SKM-1 treated with dmso at 0.1 percent for 144 hours (cell line): Measurements from ENCODE around the gene GIPR.
"Not testable (repeated sequence)": the region's sequence is repeated elsewhere in the genome, so short reads cannot be mapped to it uniquely, and the experiment has no call there.

Experiments
- DNase-seq: peaks from one replicate; lab custom pipeline; 2025; ENCODE audit not compliant: unreplicated experiment; lab: John Stamatoyannopoulos, UW

The GIPR gene

DNA sequence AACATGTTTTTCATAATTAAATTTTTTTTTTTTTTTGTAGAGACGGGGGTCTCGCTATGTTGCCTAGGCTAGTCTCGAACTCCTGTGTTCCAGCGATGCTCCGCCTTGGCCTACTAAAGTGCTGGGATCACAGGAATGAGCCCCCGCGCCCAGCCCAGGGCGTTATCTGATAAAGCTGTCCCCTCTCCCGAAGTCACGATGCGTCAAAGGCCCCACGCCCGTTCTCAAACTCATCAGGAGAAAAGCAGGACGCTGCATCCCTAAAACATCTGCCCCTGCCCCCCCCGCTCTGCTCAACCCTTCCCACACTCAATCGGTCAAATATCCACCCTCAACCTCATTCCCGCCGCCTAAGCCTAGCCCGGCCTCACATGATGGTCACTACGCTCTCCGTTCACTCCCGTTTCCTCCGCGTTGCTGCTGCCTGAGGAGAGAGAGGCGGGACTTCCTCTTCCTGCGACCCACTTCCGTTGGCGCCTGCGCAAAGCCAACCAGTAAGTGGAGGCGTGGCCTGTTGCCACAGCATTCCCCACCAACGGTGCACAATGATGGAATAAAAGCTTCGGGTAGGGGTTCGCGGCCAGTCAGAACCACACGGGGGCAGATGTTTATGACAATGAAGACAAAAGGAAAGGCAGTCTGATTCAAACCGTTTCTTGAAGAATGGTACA lies 23.6 kb downstream of the GIPR start, which contains the start of gene SNRPD2:
Gene SNRPD2, minus strand, starts transcription at position 438 of the 671 bp plus-strand sequence. Its CDS starts 65 bp downstream, at position 373.
- DNase-seq = peak; percentile 53

- peak; percentile 90 for DNase-seq
Measured at GRCh38 chr19:45692187-45693105, 24.4 kb downstream of the GIPR start, which contains the start of gene QPCTL. TSS of gene QPCTL (plus strand) at chr19:45692666. CDS start at chr19:45692704, 38 bp downstream.

GRCh38 chr19:45693106-45693788 lies 25.2 kb downstream of the GIPR start:
- DNase-seq = no peak

- no peak for DNase-seq
Measured at GRCh38 chr19:45701676-45702075, 33.7 kb downstream of the GIPR start.

- no peak for DNase-seq
Measured at GRCh38 chr19:45705115-45705514, 37.1 kb downstream of the GIPR start.

- DNase-seq = no peak
Measured at GRCh38 chr19:45705710-45706415, 37.8 kb downstream of the GIPR start.

GRCh38 chr19:45710356-45711130 lies 42.5 kb downstream of the GIPR start:
- DNase-seq = no peak

DNA sequence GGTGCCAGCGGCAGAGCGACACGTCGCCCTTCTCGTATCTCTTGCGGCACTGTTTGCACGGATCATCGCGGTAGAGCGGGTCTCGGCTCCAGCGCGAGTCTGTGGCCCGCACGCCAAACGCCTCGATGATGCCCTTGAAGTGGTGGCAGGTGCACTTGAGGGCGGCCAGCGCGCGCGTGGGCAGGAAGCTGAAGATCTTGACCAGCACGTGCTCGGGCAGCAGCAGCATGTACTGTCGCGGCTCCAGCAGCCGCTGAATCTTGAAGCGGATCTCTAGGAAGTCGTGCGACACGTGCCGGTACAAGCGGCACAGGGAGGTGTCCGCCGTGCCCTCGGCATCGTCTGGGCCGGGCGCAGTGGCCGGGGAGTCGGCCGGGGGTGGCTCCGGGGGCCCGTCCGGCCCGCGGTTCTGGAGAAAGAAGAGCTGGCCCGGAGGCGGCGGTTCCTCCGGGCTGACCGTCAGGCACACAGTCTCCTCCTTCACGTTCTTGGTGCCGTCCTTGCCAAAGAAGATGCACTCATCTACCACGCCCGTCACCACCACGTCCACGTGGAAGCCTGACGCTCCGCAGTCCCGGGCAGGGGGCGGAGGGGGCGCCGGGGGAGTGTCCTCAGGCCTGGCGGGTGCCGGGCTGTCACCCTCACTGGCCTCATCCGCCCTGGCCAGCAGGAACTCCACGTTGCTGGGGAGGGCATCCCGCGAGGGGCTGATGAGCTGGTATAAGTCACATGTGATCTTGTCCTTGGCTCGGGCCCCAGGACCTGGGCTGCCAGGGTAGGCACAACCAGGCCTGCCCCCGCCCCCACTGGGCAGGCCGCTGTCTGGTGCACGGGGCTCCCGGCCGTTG lies 44.1 kb downstream of the GIPR start:
- no peak for DNase-seq

DNA sequence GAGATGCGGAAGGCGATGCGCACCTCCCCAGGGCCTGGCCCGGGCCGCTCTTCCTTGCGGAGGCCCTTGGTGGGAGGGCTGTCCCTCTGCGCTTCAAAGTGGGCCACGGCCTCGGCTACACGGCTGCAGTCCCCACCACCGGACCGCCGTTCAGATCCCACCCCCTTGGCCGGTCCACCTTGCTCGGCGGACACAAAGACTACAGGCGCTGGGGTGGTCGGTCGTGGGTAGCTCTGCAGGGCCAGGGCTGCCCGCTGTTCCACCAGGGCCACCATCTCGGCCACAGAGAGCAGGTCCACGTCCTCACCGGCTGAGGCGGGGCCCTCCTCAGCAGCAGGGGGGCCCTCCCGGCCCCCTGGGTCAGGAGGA lies 44.7 kb downstream of the GIPR start:
- DNase-seq = no peak

DNA sequence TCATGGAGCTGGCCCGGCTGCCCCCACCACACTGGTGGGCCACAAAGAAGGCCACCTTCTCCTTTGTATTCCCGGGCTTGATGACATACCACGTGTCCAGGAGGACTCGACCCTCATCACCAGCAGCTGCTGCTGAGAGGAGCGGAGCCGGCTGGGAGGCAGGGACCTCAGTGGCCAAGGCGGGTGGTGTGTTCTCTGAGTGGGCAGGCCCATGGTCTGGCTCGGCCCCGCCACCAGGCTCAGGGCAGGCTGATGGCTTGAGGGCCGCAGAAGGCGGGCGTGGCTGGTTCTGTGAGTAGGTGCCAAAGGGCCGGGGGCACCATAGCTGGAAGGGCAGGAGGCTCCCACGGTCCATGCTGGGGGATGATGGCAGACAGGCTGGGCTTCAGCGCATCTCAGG lies 45.1 kb downstream of the GIPR start:
- DNase-seq = no peak

DNA sequence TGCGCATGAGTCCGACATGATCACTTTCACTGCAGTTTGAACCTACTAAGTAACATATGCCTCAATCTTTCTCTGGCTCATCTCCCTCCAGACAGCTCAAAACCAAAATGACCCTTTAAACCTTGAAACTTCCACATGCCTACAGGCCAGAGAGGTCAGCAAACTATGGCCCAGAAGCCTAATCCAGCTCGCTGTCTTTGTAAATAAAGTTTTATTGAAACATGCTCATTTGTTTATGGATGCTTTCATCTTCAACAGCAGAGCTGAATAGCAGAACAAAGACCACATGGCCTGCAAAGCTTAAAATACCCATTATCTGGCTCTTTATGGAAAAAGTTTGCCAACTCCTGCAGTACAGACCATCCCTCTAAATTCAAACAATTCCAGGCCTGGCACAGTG lies 47.1 kb downstream of the GIPR start:
- no peak for DNase-seq

DNA sequence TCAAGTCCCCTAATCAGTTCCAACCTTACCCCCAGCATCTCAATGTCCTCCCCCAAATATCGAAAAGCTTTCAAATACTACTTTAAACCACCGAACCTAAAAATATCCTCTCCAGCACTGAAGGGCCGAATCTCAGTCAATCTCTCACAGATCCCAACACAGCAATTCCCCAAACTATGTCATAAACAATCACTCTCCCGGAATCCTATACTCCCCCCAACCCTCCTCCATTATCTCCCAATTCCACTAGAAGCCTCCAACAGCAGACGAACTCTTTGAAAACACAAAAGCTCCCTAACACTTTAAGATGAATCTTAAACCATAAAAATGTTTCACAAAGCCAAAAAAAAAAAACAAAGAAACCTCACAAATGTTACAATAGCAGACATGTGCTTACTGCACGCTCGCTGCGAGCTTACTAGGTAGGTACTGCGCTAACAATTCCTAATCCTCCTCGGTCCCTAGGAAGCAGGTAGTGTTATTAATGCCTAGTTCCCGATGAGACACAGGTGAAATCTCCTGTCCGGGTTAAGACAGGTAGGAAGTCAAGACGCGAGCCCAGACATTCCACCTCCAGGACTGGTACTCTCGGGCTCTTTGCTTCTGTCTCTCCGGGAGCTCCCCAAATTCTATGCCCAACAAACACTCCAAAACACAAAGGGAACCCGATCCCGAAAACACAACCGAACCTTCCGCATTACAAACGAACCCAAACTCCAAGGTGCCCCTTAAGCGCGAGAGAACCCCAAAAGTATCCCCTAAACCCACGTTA lies 48.5 kb downstream of the GIPR start:
- no peak for DNase-seq

DNA sequence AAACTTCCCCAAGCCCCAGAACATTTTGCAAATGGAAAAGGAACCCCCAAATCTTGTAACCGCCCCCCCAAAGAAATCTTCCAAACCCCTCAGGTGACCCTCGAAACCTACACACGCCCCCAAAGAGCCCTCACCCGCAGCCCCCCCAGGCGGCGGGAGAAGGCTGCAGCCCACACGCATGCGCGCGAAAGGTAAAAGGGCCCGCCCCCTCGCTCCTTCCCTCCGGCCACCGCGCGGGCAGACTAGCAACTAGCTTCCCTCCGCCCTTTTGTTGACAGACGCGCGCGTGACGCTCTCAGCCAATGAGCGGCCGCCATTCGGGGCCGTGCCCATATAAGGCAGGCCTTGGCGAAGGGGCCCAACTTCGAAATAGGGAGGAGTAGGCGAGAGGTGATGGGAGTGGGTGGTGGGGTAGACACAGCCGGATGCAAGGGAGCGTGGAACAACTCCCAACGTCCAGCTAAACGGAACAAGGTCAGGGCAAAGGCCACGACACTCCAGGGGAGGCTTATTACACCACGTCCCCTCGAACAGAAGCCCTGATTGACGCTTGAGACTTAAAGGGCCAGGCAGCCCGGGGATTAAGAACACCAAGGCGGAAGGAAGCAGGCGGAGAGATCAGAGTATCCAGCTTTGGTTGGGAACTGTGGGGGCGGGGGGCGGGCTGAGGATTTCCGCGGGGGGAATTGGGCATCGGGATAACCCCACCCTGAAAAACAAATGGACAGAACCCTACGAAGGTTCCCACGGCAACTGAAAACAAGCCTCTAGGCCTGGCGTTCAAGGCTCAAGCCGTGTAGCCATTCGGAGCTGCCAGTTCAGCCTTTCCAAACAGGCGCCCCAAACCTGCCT lies 49.3 kb downstream of the GIPR start:
- peak; percentile 91 for DNase-seq

DNA sequence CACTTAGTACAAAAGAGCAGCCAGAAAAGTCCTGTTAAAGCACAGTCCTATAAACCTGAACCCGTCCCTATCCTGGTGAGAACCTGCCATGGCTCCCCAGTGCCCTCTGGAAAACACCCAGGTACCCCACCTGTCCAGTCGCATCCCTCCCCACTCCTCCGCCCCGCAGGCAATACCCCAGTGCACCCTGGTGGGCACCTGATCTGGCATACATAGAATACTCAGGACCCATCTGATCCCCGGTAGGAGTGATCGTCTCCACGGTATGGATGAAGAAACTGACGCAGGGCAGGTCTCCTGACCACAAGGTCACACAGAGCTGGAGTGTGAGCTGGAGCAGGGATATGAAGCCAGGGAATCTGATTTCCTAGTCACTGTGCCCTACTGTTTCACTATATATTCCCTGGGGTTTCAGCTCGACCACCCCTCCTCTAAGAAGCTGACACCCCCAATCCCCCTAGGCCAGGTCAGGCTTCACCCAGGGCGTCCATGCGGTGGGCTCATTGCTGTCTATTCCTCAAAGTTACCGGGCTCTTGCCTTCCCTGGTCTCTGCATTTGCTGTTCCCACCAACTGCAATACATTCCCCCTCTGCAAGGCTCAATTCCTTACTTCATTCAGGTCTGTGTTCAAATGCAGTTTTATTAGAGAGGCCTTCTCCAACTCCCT lies 50.1 kb downstream of the GIPR start:
- DNase-seq = no peak

GRCh38 chr19:45720065-45720464 lies 52.0 kb downstream of the GIPR start:
- not testable (repeated sequence) for DNase-seq

DNA sequence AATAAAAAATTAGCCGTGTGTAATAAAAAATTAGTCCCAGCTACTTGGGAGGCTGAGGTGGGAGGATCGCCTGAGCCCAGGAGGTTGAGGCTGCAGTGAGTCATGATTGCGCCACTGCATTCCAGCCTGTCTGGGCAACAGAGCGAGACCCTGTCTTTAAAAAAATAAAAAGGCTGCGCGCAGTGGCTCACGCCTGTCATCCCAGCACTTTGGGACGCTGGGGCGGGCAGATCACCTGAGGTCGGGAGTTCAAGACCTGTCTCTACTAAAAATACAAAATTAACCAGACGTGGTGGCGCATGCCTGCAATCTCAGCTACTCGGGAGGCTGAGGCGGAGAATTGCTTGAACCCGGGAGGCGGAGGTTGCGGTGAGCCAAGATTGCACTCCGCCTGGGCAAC lies 60.7 kb downstream of the GIPR start:
- DNase-seq = not testable (repeated sequence)

GRCh38 chr19:45729800-45730290 lies 61.8 kb downstream of the GIPR start:
- DNase-seq = no peak
